Adrenal gland (tissue), 5 donors: ENCODE data around the gene GPC5.

Experiments used
- CTCF ChIP-seq, 6 experiments: fragments of 450-650 bp in 4 of 6; fragments of 200-600 bp in 2 of 6; sonication (generic) in 1 of 6; IDR thresholded peaks; 1 replicate in 5 of 6; 2 replicates in 1 of 6; pipeline versions ENCODE4 v1.5.1 to v1.8.0; 2016 to 2021; ENCODE audit warnings: antibody characterized with exemption in 6 of 6, mild to moderate bottlenecking in 2 of 6, moderate library complexity in 1 of 6
- POLR2A ChIP-seq, 2 donors: fragments of 450-650 bp; IDR thresholded peaks; one replicate each; pipeline ENCODE4 v1.6.1; 2017; ENCODE audit warnings: antibody characterized with exemption in 2 of 2, mild to moderate bottlenecking in 2 of 2, moderate library complexity in 1 of 2
- donor health status: DM: no; HTN: no; CAD: no.

GRCh38 chr13:91368101-91368500 is 30.3 kb upstream of the GPC5 start:
- TF ChIP-seq POLR2A (IDR thresholded peaks at IDR 0.05), result no peak
- no peak for TF ChIP-seq CTCF (IDR thresholded peaks at IDR 0.05)
